ENCODE measurements around the gene PRKAG1. TPM values are rescaled to one million over a fixed set of nuclear protein-coding genes. Genes with fewer than 3 reads are reported as not detected.

PRKAG1 gene
- total RNA-seq, 1 donor from 2014 or later = 47.1 TPM

DNA sequence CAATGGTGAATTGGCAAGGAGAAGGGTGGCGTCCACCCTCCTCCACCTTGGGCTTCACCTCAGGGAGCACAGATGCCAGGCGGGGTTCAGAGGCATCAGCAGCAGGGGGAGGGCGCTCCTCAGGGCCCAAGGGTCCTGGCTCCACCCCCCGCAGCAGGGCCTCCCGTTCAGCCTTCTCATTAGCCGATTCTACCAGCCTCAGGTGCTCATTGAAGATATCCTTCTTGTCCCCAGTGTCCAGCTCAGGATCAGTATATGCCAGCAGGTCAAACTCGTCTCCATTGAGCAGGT, 19.3 kb upstream of the PRKAG1 start:
- Mint-ChIP-seq H3K27ac (ENCODE audit: unreplicated experiment) (no peak overlapping the region), H3K27me3 (ENCODE audit: low read depth, unreplicated experiment) (no peaks in the 10 kb centered on the region), H3K9me3 (ENCODE audit: unreplicated experiment) (no peaks in the 10 kb centered on the region), H3K4me3 (ENCODE audit: unreplicated experiment) (no peak overlapping the region), H3K4me1 (ENCODE audit: low read depth, unreplicated experiment) (no peaks in the 10 kb centered on the region), H3K36me3 (ENCODE audit: low read depth, unreplicated experiment) (peaks cover 18% of the 10 kb centered on the region)
- Histone ChIP-seq H2AFZ (ENCODE audit: low read depth, low read length) (no peak overlapping the region), H3K27me3 (ENCODE audit: insufficient read depth, low read length) (no peaks in the 10 kb centered on the region), H3K79me2 (ENCODE audit: insufficient read depth, low read length) (peaks cover 27% of the 10 kb centered on the region), H3K4me1 (ENCODE audit: insufficient read depth, low read length) (no peaks in the 10 kb centered on the region), H3K36me3 (ENCODE audit: insufficient read depth, low read length) (peaks cover 53% of the 10 kb centered on the region), H3K4me3 (ENCODE audit: insufficient read depth, low read depth, low read length) (no peak overlapping the region), H3K9ac (ENCODE audit: low read length) (no peak overlapping the region), H3K9me3 (ENCODE audit: insufficient read depth, low read depth, low read length) (no peaks in the 10 kb centered on the region), H3K4me2 (ENCODE audit: low read length) (no peak overlapping the region), H3K27ac (ENCODE audit: low read depth, low read length) (no peak overlapping the region), H4K20me1 (ENCODE audit: insufficient read depth, low read length) (peaks cover 81% of the 10 kb centered on the region)
- DNase-seq (ENCODE audit: low read depth) (no peak), FAIRE-seq (no peak)
- TF ChIP-seq, protein P1, sequence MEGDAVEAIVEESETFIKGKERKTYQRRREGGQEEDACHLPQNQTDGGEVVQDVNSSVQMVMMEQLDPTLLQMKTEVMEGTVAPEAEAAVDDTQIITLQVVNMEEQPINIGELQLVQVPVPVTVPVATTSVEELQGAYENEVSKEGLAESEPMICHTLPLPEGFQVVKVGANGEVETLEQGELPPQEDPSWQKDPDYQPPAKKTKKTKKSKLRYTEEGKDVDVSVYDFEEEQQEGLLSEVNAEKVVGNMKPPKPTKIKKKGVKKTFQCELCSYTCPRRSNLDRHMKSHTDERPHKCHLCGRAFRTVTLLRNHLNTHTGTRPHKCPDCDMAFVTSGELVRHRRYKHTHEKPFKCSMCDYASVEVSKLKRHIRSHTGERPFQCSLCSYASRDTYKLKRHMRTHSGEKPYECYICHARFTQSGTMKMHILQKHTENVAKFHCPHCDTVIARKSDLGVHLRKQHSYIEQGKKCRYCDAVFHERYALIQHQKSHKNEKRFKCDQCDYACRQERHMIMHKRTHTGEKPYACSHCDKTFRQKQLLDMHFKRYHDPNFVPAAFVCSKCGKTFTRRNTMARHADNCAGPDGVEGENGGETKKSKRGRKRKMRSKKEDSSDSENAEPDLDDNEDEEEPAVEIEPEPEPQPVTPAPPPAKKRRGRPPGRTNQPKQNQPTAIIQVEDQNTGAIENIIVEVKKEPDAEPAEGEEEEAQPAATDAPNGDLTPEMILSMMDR (IDR thresholded peaks at IDR 0.05; ENCODE audit: insufficient read depth, low read depth, low read length) = no peak
- no peak for TF ChIP-seq EZH2 (IDR thresholded peaks at IDR 0.05; ENCODE audit: insufficient read depth, low read length)

DNA sequence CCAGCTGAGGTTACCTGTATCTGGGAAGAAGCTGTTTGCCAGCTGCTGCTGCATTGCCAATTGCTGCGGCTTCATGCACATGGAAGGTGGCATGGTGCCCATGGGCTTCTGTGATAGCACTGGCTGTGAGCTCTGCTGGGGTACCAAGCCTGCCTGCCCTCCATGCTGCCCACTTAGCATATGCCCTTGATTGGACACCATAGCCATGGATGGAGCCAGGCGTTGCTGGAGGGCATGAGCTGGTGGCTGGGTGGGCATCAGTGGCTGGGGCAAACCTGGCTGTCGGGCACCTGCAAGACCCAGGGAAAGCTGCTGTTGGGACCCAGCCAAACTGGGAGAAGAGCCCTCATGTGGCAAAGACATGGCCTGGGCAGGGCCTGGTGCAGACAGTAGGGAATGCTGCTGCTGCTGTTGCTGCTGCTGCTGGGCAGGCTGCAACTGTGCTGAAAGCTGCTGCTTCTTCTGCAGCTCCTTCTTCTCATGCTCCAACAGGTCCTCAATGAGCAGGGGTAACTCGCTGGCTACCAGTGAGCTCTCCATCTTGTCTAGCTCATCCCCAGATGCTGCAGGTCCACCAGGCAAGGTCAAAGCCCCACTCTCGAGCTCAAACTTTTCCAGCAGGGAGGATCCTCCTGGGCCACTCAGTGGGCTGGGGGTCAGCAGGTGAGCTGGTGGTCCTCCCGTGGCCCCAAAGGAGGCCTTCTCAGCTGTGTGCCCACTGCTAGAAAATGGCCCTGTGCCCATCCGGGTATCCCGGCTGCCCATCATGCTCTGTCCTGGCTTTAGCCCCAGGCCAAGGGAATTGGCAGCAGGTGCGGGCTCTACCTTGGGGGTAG, 18.8 kb upstream of the PRKAG1 start:
- no peak overlapping the region for H3K4me3 Mint-ChIP-seq (ENCODE audit: unreplicated experiment)
- no peaks in the 10 kb centered on the region for H3K27me3 Mint-ChIP-seq (ENCODE audit: low read depth, unreplicated experiment)
- FAIRE-seq = no peak
- H3K9me3 Mint-ChIP-seq (ENCODE audit: unreplicated experiment) = no peaks in the 10 kb centered on the region
- Histone ChIP-seq H3K4me3 (ENCODE audit: insufficient read depth, low read depth, low read length) (no peak overlapping the region), H4K20me1 (ENCODE audit: insufficient read depth, low read length) (peaks cover 81% of the 10 kb centered on the region), H3K27me3 (ENCODE audit: insufficient read depth, low read length) (no peaks in the 10 kb centered on the region), H3K79me2 (ENCODE audit: insufficient read depth, low read length) (peaks cover 27% of the 10 kb centered on the region), H3K9ac (ENCODE audit: low read length) (no peak overlapping the region), H3K4me2 (ENCODE audit: low read length) (no peak overlapping the region), H2AFZ (ENCODE audit: low read depth, low read length) (no peak overlapping the region), H3K27ac (ENCODE audit: low read depth, low read length) (no peak overlapping the region), H3K9me3 (ENCODE audit: insufficient read depth, low read depth, low read length) (no peaks in the 10 kb centered on the region), H3K4me1 (ENCODE audit: insufficient read depth, low read length) (no peaks in the 10 kb centered on the region), H3K36me3 (ENCODE audit: insufficient read depth, low read length) (peaks cover 48% of the 10 kb centered on the region)
- H3K36me3 Mint-ChIP-seq (ENCODE audit: low read depth, unreplicated experiment) = peaks cover 18% of the 10 kb centered on the region
- DNase-seq (ENCODE audit: low read depth) = no peak
- TF ChIP-seq EZH2 (IDR thresholded peaks at IDR 0.05; ENCODE audit: insufficient read depth, low read length) = no peak
- TF ChIP-seq, protein P1 (IDR thresholded peaks at IDR 0.05; ENCODE audit: insufficient read depth, low read depth, low read length) = no peak
- H3K27ac Mint-ChIP-seq (ENCODE audit: unreplicated experiment) = no peak overlapping the region
- H3K4me1 Mint-ChIP-seq (ENCODE audit: low read depth, unreplicated experiment) = no peaks in the 10 kb centered on the region

DNA sequence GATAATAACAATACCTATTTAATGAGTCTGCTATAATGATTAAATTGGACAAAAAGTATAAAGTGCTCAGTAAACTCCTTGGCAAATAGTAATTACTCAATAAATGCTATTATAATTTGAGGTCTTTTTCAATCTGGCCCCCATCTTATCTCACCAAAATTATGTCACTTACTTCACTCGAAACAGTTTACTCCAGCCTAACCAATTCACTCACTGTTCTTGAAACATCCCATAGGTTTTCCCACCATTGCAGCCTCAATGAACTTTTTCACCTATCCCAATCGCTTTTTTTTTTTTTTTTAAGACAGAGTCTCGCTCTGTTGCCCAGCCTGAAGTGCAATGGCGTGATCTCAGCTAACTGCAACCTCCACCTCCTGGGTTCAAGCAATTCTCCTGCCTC, 17.5 kb upstream of the PRKAG1 start:
- Histone ChIP-seq H3K9me3 (ENCODE audit: insufficient read depth, low read depth, low read length) (no peaks in the 10 kb centered on the region), H3K4me3 (ENCODE audit: insufficient read depth, low read depth, low read length) (no peak overlapping the region), H3K4me1 (ENCODE audit: insufficient read depth, low read length) (no peaks in the 10 kb centered on the region), H3K36me3 (ENCODE audit: insufficient read depth, low read length) (peaks cover 46% of the 10 kb centered on the region), H3K27ac (ENCODE audit: low read depth, low read length) (no peak overlapping the region), H4K20me1 (ENCODE audit: insufficient read depth, low read length) (peaks cover 83% of the 10 kb centered on the region), H2AFZ (ENCODE audit: low read depth, low read length) (no peak overlapping the region), H3K79me2 (ENCODE audit: insufficient read depth, low read length) (peaks cover 27% of the 10 kb centered on the region), H3K27me3 (ENCODE audit: insufficient read depth, low read length) (no peaks in the 10 kb centered on the region), H3K4me2 (ENCODE audit: low read length) (no peak overlapping the region), H3K9ac (ENCODE audit: low read length) (no peak overlapping the region)
- Mint-ChIP-seq H3K27me3 (ENCODE audit: low read depth, unreplicated experiment) (no peaks in the 10 kb centered on the region), H3K27ac (ENCODE audit: unreplicated experiment) (no peak overlapping the region), H3K4me1 (ENCODE audit: low read depth, unreplicated experiment) (no peaks in the 10 kb centered on the region), H3K36me3 (ENCODE audit: low read depth, unreplicated experiment) (peaks cover 15% of the 10 kb centered on the region), H3K9me3 (ENCODE audit: unreplicated experiment) (no peaks in the 10 kb centered on the region), H3K4me3 (ENCODE audit: unreplicated experiment) (no peak overlapping the region)
- DNase-seq (ENCODE audit: low read depth) (no peak), FAIRE-seq (no peak)
- TF ChIP-seq, protein P1 (IDR thresholded peaks at IDR 0.05; ENCODE audit: insufficient read depth, low read depth, low read length) = no peak
- no peak for TF ChIP-seq EZH2 (IDR thresholded peaks at IDR 0.05; ENCODE audit: insufficient read depth, low read length)

Measured in astrocyte (in vitro differentiated cells and primary cell).